MG63 (cell line): ENCODE results near the gene SMYD3. TPM values are rescaled to one million over a fixed set of nuclear protein-coding genes. Genes with fewer than 3 reads are reported as not detected.

Experiments used
- DNase-seq: peaks from one replicate; pipeline ENCODE4 v3.0.0-alpha.2; 2020
- H3K27me3 ChIP-seq: fragments of 250-450 bp; sonication (Bioruptor Pico); 2 replicates; pipeline ENCODE4 v1.5.1; 2020; ENCODE audit warnings: mild to moderate bottlenecking, moderate library complexity
- H3K36me3 ChIP-seq: fragments of 250-450 bp; sonication (Bioruptor Pico); 2 replicates; pipeline ENCODE4 v1.5.1; 2020; ENCODE audit warnings: mild to moderate bottlenecking, moderate library complexity
- H3K4me3 ChIP-seq: fragments of 250-450 bp; sonication (Bioruptor Pico); 2 replicates; pipeline ENCODE4 v1.5.1; 2020; ENCODE audit warnings: mild to moderate bottlenecking, moderate library complexity
- H3K9me3 ChIP-seq: fragments of 250-450 bp; sonication (Bioruptor Pico); 2 replicates; pipeline ENCODE4 v1.5.1; 2020; ENCODE audit warnings: mild to moderate bottlenecking, moderate library complexity
- total RNA-seq: library from RNA; depleted of rRNA; stranded (reverse); fragments of >200 nt; shearing (Covaris generic); gene quantifications from 2 replicates; pipeline ENCODE4 v1.2.3, GENCODE V29; 2014; ENCODE audit warnings: low replicate concordance

Gene SMYD3
- total RNA-seq, 1 experiment from 2014 or later: 46.6 TPM

GRCh38 chr1:246447501-246447900, 59.6 kb downstream of the SMYD3 start:
- no peaks in the 10 kb centered on the region for H3K36me3 ChIP-seq
- no peak for DNase-seq
- no peaks in the 10 kb centered on the region for H3K9me3 ChIP-seq
- no peaks in the 10 kb centered on the region for H3K27me3 ChIP-seq
- H3K4me3 ChIP-seq: no peak overlapping the region

- Histone ChIP-seq H3K9me3 (no peaks in the 10 kb centered on the region), H3K27me3 (no peaks in the 10 kb centered on the region), H3K4me3 (no peak overlapping the region), H3K36me3 (no peaks in the 10 kb centered on the region)
- no peak for DNase-seq
These were observed 61.6 kb downstream of the SMYD3 start for GRCh38 chr1:246445503-246445902.

GRCh38 chr1:246444617-246445016, 62.5 kb downstream of the SMYD3 start:
- no peak for DNase-seq
- H3K27me3 ChIP-seq: no peaks in the 10 kb centered on the region
- no peaks in the 10 kb centered on the region for H3K9me3 ChIP-seq
- no peak overlapping the region for H3K4me3 ChIP-seq
- no peaks in the 10 kb centered on the region for H3K36me3 ChIP-seq

- Histone ChIP-seq H3K27me3 (no peaks in the 10 kb centered on the region), H3K36me3 (no peaks in the 10 kb centered on the region), H3K9me3 (no peaks in the 10 kb centered on the region), H3K4me3 (no peak overlapping the region)
- no peak for DNase-seq
These were observed 69.1 kb downstream of the SMYD3 start for GRCh38 chr1:246437961-246438360.

GRCh38 chr1:246435421-246436041, 71.5 kb downstream of the SMYD3 start:
- Histone ChIP-seq H3K27me3 (no peaks in the 10 kb centered on the region), H3K4me3 (no peak overlapping the region), H3K9me3 (no peaks in the 10 kb centered on the region), H3K36me3 (no peaks in the 10 kb centered on the region)
- no peak for DNase-seq

- Histone ChIP-seq H3K36me3 (no peaks in the 10 kb centered on the region), H3K4me3 (no peak overlapping the region), H3K27me3 (no peaks in the 10 kb centered on the region), H3K9me3 (no peaks in the 10 kb centered on the region)
- no peak for DNase-seq
These were observed 72.7 kb downstream of the SMYD3 start for GRCh38 chr1:246434335-246434734.

- no peak overlapping the region for H3K4me3 ChIP-seq
These were observed 78.4 kb downstream of the SMYD3 start for GRCh38 chr1:246428542-246429308.

GRCh38 chr1:246427611-246428010, 79.5 kb downstream of the SMYD3 start:
- no peak overlapping the region for H3K4me3 ChIP-seq
- no peaks in the 10 kb centered on the region for H3K27me3 ChIP-seq
- peak; percentile 19 for DNase-seq
- H3K36me3 ChIP-seq: no peaks in the 10 kb centered on the region
- no peaks in the 10 kb centered on the region for H3K9me3 ChIP-seq

More at GRCh38 chr1:246428542-246429308, 78.4 kb downstream of the SMYD3 start:
- Histone ChIP-seq H3K27me3 (no peaks in the 10 kb centered on the region), H3K36me3 (no peaks in the 10 kb centered on the region), H3K9me3 (no peaks in the 10 kb centered on the region)
- peak; percentile 59 for DNase-seq

- H3K36me3 ChIP-seq: no peaks in the 10 kb centered on the region
- H3K27me3 ChIP-seq: no peaks in the 10 kb centered on the region
- DNase-seq: no peak
- H3K4me3 ChIP-seq: no peak overlapping the region
- no peaks in the 10 kb centered on the region; the same call in 1 of the 2 replicates for H3K9me3 ChIP-seq
These were observed 81.2 kb downstream of the SMYD3 start for GRCh38 chr1:246425895-246426294.

GRCh38 chr1:246425139-246425794, 81.8 kb downstream of the SMYD3 start:
- Histone ChIP-seq H3K36me3 (no peaks in the 10 kb centered on the region), H3K27me3 (no peaks in the 10 kb centered on the region), H3K9me3 (no peaks in the 10 kb centered on the region; the same call in 1 of the 2 replicates), H3K4me3 (no peak overlapping the region)
- DNase-seq: no peak

GRCh38 chr1:246420300-246420699, 86.8 kb downstream of the SMYD3 start:
- DNase-seq: no peak
- Histone ChIP-seq H3K27me3 (no peaks in the 10 kb centered on the region), H3K36me3 (peaks cover 5% of the 10 kb centered on the region), H3K9me3 (peaks cover 27% of the 10 kb centered on the region), H3K4me3 (no peak overlapping the region)

GRCh38 chr1:246418565-246419312, 88.3 kb downstream of the SMYD3 start:
- Histone ChIP-seq H3K9me3 (peaks cover 27% of the 10 kb centered on the region), H3K27me3 (no peaks in the 10 kb centered on the region)
- no peak for DNase-seq

GRCh38 chr1:246417813-246418564, 89.1 kb downstream of the SMYD3 start:
- H3K36me3 ChIP-seq: peaks cover 5% of the 10 kb centered on the region
- DNase-seq: no peak
- no peak overlapping the region for H3K4me3 ChIP-seq
- H3K27me3 ChIP-seq: no peaks in the 10 kb centered on the region
- peaks cover 27% of the 10 kb centered on the region for H3K9me3 ChIP-seq

More at GRCh38 chr1:246418565-246419312, 88.3 kb downstream of the SMYD3 start:
- peaks cover 5% of the 10 kb centered on the region for H3K36me3 ChIP-seq
- no peak overlapping the region for H3K4me3 ChIP-seq

GRCh38 chr1:246417152-246417812, 89.8 kb downstream of the SMYD3 start:
- H3K36me3 ChIP-seq: peaks cover 5% of the 10 kb centered on the region
- DNase-seq: no peak
- H3K9me3 ChIP-seq: peaks cover 27% of the 10 kb centered on the region
- no peak overlapping the region for H3K4me3 ChIP-seq
- no peaks in the 10 kb centered on the region for H3K27me3 ChIP-seq

- H3K4me3 ChIP-seq: no peak overlapping the region
These were observed 90.8 kb downstream of the SMYD3 start for GRCh38 chr1:246416261-246416660.

GRCh38 chr1:246415028-246415427, 92.1 kb downstream of the SMYD3 start:
- H3K36me3 ChIP-seq: peaks cover 5% of the 10 kb centered on the region
- H3K27me3 ChIP-seq: no peaks in the 10 kb centered on the region
- DNase-seq: no peak

More at GRCh38 chr1:246416261-246416660, 90.8 kb downstream of the SMYD3 start:
- no peak for DNase-seq
- no peaks in the 10 kb centered on the region for H3K27me3 ChIP-seq
- peaks cover 27% of the 10 kb centered on the region for H3K9me3 ChIP-seq
- H3K36me3 ChIP-seq: peaks cover 5% of the 10 kb centered on the region

More at GRCh38 chr1:246415028-246415427, 92.1 kb downstream of the SMYD3 start:
- H3K4me3 ChIP-seq: no peak overlapping the region
- H3K9me3 ChIP-seq: peaks cover 27% of the 10 kb centered on the region
